Measurements from ENCODE around the gene TRIM67.
"Not testable (repeated sequence)": the region's sequence is repeated elsewhere in the genome, so short reads cannot be mapped to it uniquely, and the experiment has no call there.

TRIM67 gene

DNA sequence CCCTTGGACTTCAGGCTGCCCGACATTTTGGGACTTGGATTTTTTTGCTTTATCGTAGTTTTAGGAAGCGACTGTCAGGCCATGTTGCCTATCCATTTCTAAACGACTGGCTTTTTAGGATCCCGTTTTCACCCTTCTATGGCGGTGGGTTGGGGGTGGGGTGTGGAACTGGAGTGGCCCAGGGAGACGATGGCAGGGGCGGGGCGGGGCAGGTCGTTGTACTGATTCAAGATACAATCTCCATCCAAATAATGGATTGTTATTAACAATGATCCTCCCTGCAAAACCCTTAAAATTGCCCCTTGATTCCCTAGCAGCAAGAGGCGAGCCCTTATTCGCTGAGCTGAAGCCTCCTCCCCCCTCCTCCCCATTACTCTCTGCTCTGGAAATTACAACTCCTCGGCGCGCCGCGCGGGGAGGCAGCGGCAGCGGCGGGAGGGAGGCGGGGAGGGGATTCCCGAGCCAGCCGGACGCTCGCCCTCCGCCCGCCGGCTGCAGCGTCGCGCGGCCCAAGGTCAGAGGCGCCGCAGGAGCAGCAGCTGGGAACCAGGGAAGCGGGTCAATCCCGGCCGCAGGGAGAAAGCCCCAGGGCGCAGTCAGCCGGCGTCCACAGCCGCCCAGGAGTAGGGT is at the start of gene TRIM67:
Gene TRIM67 (plus strand): TSS at position 392 of the 630 bp plus-strand sequence. CDS start 912 bp downstream, outside the sequence.
- peak; percentile 75 for DNase-seq (ENCODE audit: low read depth, low spot score)

DNA sequence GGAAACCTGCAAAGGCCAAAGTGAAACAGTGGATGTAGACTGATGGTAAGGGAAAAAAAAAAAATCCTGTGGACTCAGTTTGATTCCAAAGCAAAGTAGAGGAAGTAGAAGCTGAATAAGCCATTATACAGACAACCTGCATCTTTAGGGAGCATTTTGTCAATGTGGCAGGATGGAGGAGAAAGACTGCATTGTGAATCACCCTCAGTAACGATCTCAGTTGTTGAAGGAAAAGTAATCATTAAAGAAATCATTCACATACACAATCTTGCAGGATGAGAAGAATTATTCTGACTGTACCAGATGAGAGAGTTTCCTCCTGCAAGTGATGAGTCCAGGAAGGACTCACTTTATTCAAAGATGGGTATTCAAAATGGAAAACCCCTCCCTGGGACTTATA is 45.1 kb upstream of the TRIM67 start:
- DNase-seq (ENCODE audit: low read depth, low spot score): no peak

DNA sequence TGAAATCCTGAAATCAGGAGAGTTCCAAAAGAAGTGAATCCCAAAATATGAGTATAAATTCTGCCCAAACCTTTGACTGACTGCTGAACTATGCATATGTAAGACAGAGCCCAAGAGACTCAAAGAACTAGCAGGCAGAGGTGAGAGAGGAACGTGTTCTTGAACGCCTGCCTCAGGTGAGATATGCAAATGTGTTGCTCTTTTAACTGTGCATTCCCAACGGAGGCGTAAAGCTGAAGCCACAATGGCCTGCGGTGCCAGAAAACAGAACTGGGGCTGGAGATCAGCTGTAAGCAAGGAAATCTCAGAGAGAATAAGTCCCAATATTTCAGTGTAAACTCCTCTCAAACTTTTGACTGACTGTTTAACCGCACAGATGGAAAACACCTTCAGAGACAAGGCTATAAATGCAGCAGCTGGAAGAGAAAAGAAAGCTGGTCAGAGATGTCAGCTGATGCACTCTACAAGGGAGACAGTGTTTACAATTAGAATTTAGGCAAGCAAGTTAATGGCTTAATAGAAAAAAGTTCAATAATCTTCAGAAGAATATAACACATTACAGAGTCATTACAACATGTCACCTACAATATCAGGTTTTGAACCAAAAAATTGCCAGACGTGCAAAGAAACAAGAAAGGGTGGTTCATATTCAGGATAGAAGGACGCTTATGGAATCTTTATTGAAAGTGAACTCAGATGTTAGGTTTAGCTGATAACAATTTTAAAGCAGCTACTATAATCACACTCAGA is 43.0 kb upstream of the TRIM67 start:
- peak; percentile 46 for DNase-seq (ENCODE audit: low read depth, low spot score)

DNA sequence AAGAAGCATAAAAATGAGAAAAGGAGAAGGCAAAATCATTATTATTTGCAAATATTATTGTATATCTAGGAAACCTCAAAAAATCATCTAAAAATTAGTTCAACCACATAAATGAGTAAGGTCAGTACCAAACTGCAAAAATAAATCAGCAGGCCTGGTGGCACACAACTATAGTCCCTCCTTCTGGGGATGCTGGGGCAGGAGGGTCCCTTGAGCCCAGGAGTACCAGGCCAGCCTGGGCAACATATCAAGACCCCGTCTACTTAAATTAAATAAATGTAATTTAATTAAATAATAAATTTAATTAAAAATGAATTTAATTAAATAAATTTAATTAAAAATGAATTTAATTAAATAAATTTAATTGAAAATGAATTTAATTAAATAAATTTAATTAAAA is 40.3 kb upstream of the TRIM67 start:
- no peak for DNase-seq (ENCODE audit: low read depth, low spot score)

DNA sequence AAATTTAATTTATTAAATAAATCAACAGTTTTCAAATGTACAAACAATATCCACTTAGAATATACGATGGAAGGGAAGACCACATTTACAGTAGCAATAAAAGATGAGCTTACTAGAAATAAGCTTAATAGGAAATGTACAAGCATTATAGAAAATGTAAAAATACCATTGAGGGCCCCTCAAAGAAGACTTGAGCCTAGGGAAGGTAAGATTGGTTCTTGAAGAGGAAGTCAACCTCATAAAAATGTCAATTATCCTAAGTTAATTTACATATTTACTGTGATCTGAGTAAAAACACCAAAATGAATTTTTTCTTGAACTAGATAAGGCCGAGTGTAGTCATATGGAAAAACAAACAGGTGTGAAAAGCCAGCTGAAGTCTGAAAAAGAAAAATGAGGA is 39.7 kb upstream of the TRIM67 start:
- DNase-seq (ENCODE audit: low read depth, low spot score): no peak

DNA sequence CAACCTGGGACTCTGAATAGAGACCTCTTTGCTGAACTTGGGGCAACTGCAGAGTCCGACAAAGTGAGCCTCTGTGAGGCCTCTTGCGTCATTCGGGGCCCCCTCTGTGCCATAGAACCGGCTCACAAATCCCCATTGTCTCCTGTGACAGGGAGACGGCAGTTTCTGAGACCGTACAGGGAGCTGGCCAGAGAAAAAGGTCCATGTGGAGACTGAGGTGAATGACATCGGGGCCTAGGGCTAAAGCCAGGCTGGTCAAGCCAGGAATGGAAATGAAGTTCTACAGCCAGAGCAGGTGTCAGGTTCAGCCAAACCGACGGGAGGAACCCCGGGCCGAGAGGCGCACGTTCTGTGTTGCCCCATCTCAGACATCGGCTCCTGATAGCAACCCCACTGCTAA is 37.1 kb upstream of the TRIM67 start:
- DNase-seq (ENCODE audit: low read depth, low spot score): no peak

DNA sequence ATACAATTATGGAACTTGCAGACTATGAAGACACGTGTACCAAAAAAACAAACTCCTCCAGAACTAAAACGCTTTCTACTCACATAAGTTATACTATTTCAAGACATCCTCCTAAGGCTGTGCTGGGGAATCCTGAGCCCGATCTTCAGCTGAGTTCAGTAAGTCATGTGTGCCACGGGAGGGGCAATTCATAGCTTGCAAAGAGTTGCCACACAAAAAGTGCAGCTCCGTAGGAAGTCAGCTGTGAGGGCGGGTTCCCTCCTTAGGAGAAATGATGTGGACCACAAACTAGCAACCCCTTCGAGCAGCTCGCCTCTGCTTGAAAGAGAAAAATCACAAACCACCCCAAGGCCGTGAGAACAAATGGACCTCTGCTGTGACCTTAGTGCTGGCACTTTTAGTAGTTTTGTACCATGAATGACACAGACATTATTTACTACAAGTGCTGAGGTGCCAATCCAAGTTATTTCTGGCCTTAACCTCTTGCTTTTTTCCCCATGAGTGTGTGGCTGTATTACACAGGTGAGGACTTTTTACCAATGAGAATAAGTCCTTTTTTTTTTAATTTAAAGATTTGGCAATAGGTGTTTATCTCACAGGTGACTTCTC is 35.8 kb upstream of the TRIM67 start:
- DNase-seq (ENCODE audit: low read depth, low spot score): no peak

DNA sequence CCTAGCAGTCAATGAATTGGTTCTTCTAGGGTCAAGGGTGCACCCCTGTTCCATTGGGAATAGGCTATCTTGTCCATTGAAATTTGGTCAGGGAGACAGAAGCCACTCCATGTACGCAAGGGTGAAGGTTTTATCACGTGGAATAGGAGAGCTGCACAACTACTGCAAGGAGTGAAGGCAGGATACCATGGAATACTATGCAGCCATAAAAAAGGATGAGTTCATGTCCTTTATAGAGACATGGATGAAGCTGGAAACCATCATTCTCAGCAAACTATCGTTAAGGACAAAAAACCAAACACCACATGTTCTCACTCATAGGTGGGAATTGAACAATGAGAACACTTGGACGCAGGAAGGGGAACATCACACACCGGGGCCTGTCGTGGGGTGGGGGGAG is 34.8 kb upstream of the TRIM67 start:
- DNase-seq (ENCODE audit: low read depth, low spot score): not testable (repeated sequence)

DNA sequence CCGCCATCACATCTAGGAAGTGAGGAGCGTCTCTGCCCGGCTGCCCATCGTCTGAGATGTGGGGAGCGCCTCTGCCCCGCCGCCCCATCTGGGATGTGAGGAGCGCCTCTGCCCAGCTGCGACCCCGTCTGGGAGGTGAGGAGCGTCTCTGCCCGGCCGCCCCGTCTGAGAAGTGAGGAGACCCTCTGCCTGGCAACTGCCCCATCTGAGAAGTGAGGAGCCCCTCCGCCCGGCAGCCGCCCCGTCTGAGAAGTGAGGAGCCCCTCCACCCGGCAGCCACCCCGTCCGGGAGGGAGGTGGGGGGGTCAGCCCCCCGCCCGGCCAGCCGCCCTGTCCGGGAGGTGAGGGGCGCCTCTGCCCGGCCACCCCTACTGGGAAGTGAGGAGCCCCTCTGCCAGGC is 33.4 kb upstream of the TRIM67 start:
- DNase-seq (ENCODE audit: low read depth, low spot score): not testable (repeated sequence)

DNA sequence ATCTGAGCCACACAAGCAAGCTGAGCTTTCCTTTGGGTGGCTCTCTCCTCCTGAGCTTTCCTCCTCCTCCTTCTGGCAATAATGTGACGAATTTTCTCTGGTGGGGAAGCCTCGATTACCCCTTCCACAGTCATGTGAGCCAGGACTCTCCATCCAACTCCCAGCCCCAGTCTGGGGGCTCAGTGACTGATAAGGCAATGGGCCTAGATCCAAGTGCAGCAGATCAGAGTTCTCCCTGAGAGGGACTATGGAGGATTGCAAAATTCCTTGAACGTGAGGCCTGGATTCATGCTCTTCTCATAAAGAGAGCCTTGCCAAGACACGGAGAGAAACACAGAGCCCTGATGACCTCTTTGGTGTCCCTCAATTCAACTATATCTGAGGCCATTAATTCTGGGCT is 31.3 kb upstream of the TRIM67 start:
- DNase-seq (ENCODE audit: low read depth, low spot score): no peak

DNA sequence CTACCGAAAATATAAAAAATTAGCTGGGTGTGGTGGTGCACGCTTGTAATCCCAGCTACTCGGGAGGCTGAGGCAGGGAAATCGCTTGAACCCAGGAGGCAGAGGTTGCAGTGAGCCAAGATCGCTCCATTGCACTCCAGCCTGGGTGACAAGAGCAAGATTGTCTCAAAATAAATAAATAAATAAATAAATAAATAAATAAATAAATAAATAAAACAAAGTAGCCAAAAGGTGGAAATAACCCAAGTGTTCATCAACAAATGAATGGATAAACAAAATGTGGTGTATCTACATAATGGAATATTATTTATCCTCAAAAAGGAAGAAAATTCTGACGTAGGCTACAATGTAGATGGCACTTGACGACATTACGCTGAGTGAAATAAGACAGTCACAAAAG is 29.3 kb upstream of the TRIM67 start:
- DNase-seq (ENCODE audit: low read depth, low spot score): not testable (repeated sequence)

DNA sequence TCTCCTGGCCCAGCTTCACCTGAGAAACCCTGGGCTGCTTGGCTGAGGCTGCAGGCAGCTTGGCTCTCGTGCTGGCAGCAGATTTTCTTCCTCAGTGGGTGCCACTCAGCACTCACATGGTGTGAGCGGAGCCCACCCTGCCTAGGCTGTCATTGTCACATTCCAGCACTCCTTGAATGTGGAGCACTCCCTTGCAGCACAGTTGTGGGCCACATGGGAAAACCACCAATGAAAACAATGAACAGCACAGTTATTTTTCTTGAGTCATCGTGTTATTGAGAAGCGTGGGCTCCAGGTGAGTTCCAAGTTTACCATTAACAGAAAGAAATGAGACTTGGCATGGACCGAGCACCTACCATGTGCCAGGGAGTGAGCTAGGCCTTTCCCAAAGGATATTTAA is 27.2 kb upstream of the TRIM67 start:
- DNase-seq (ENCODE audit: low read depth, low spot score): no peak

DNA sequence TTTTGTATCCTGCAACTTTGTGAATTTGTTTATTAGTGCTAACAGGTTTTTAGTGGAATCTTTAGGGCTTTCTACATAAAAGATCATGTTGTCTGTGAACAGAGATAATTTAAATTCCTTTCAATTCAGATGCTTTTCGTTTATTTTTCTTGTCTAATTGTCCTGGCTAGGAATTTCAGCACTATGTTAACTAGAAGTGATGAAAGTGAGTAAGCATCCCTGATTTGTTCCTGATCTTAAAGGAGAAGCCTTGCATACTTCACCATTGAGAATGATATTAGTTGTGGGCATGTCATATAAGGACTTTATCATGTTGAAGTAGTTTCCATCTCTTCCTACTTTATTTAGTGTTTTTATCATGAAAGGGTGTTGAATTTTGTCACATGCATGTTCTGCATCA is 23.6 kb upstream of the TRIM67 start:
- DNase-seq (ENCODE audit: low read depth, low spot score): no peak

DNA sequence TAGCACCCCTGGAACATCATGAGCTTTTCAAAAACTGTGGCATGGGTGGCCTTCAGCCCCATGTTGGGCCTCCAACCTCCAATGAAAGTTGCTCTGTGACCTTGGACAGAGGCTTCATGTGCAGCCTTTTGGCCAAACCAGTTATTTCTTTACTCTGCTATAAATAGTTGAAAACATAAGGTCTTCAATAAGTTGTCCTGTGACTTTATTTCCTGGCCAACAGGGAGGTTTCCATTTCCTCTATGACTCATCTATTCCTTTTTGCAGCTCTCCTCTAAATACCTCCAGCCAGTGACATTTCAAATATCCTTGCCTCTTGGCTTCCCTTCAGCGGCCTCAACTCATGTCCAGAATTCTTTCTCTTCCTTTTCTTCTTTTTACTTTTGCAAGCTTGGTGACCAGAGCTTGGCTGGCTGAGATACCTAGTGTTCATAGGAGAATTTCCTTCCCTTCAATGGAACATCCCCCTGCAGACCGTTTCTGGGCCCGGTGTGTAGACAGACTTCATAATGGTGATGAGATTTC is 22.7 kb upstream of the TRIM67 start:
- no peak for DNase-seq (ENCODE audit: low read depth, low spot score)

DNA sequence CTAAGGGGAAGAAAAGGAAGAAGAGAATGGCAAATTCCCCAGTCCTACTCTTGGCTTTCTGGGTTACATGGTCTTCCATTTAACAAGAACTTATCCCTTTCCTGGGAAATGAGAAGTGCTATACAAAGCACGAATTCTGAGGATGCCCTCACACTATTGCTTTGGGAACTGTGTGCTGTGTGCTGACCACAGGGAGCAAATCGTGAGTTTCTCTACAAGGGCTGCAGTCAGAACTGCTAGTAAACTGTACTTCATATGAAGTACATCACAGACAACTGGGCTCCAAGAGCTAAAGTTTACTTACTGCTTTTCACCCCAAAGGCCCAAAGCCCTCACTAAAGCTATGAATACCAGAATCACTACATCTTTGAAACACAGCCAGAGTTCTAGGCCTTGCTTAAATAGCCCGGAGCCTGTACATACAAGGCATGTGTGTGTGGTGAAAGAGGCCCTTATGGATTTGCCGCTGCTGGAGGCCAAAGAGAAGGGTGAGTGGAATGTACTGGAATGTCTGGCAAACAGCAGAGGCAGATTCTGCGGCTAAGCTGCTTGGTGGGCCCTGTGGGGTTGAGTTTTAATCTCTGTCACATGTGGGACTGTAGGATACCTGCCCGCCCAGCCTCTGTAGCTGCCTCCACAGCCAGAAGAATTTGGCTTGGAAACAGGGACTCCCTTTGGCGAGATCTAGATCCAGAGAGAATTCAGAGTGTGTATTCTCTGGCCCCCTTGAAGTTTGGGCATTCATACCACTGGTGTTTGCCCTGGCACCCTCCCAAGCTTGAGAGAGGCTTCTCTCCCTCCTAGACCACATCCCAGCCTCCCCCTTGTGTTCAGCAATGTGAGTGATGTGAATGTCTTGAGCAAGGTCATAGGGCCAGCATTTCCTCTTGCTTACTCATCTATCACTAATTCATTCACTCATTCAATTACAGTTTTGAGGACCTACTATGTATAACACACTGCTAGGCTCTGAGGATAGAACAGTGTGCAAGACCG is 21.9 kb upstream of the TRIM67 start:
- peak; percentile 19 for DNase-seq (ENCODE audit: low read depth, low spot score)

DNA sequence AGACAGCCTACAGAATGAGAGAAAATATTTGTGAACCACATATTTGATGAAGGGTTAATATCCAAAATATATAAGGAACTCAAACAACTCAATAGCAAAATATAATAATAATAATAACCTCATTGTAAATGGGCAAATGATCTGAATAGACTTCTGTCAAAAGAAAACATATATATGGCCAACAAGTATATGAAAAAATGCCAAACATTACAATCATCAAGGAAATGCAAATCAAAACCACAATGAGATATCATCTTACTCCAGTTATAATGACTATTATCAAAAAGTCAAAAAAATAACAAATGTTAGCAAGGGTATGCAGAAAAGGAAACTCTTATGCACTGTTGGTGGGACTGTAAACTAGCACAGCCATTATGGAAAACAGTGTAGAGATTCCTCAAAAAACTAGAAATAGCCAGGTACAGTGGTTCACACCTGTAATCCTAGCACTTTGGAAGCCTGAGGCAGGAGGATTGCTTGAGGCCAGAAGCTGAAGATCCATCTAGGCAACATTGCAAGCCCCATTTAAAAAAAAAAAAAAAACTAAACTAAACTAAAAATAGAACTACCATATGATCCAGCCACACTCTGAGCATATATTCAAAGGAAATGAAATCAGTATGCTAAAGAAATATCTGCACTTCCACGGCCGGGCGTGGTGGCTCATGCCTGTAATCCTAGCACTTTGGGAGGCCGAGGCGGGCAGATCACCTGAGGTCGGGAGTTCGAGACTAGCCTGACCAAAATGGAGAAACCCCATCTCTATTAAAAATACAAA is 17.3 kb upstream of the TRIM67 start:
- no peak for DNase-seq (ENCODE audit: low read depth, low spot score)

DNA sequence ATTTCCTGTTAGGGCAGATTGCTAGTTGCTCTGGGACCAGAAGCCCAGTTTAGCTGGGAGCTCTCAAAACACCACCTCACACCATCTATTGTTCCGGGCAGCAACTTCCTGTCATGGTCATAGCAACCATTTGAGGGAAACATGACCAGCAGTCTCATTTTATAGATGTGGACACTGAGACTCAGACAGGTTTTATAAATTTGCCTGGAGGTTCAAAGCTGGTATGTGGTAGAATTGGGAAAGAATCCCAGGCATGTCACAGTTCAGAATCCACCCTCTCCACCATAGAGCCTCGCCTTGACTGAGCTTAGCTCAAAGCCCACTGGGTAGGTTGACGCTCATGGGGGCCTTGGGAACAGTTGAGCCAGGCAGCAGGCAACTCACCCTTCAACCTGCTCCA is 14.0 kb upstream of the TRIM67 start:
- DNase-seq (ENCODE audit: low read depth, low spot score): no peak

DNA sequence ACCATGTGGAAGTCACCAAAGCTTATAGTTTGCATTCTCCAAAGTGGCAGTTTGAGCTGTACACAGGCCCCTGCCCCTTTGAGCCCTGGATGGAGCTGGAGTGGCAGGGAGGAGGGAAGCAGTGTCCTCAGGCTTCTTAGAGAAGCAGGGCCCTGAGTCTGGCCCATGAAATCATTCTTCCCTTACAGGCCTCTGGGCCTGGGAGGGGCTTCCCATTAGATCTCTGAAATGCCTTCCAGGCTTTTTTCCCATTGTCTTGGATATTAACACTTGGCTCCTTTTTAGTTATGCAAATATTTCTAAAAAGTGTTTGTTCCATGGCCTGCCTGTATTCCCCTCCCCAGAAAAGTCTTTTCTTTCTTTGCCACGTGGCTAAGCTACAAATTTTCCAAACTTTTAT is 10.0 kb upstream of the TRIM67 start:
- DNase-seq (ENCODE audit: low read depth, low spot score): peak; percentile 41

DNA sequence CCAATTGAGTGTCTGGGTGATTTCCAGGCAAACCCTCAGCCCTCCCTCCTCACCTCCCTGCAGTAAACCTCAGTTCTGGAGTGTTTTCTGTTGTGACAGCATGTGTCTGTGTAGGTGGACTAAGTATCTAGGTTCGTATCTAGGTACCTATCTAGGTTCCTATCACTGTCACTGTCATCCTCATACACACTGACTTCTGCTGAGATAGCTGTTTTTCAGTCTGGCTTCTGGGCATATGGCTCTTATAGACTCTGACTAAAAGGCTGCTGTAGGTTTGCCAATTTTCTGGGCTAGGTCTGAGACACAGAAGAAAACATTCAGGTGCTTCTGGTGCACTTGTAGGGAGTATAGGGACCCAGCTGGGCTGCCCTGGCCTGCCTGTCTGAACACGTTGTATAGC is 8.1 kb upstream of the TRIM67 start:
- DNase-seq (ENCODE audit: low read depth, low spot score): no peak

DNA sequence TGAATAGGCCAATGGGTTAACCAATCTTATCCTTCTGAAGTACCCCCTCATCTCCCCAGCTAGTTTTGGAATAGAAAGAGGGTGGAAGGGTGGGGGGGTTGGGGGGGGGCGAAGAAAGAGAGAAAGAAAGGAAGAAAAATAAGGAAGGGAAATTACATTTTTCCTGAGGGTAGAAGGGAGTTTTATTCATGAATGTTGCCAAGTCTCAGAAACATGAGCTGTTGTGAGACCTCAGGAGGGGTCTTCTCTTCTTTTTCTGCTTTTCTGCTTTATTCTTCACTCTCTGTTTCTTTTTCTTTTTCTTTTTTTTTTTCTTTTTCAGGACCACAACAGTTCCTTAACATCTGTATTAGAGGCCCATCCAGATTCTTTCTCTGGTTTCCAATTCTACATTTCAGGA is 6.0 kb upstream of the TRIM67 start:
- no peak for DNase-seq (ENCODE audit: low read depth, low spot score)

DNA sequence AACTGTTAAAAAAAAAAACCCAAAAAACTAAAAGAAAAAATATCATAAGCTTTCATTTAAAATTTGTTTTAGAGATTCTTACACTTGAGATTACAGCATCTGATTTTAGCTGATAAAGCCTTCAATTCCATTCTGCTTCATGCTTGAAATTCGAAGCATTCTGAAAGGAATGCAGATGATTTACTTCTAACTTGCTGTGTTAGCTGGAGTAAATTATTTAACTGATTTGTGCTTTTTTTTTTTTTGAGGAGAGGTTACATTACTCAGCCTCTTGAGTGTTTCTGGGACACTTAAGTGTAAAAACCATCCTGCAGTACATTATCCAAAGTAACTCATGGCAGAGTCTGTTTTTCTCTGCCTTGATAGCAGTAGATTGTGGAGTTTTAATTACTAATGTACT is 4.5 kb upstream of the TRIM67 start:
- DNase-seq (ENCODE audit: low read depth, low spot score): no peak
